HG03558 (cell line): ENCODE results near the gene IQCH.

Source experiments
- ATAC-seq: cut with Tn5 transposase; IDR thresholded peaks from one replicate; pipeline ENCODE4 v1.9.1; 2021; ENCODE audit warnings: moderate number of reproducible peaks; ENCODE audit not compliant: unreplicated experiment; ENCODE audit errors: extremely low read depth

Gene IQCH

DNA sequence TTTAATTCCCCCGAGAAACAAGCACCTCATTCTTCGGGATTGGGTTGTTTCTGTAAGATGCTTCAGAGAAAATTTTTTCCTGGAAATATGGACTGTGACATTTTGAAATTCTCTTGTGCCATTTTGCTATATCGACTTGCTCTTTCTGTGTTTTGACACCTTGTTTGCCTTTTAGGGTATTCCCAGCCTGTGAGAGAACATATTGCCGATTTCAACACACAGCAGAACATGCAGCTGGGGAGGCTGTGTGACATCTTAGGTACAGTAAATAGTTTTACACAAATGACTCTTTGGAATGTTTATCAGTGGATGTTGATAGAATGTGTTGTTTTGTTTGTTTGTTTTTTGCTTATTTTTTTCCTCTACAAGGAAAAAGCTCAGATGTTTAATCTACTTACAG lies 130.2 kb downstream of the IQCH start:
- no peak for ATAC-seq

GRCh38 chr15:67385971-67386370 lies 131.4 kb downstream of the IQCH start:
- ATAC-seq = no peak

- no peak for ATAC-seq
Observed at GRCh38 chr15:67386947-67387346, 132.4 kb downstream of the IQCH start.

DNA sequence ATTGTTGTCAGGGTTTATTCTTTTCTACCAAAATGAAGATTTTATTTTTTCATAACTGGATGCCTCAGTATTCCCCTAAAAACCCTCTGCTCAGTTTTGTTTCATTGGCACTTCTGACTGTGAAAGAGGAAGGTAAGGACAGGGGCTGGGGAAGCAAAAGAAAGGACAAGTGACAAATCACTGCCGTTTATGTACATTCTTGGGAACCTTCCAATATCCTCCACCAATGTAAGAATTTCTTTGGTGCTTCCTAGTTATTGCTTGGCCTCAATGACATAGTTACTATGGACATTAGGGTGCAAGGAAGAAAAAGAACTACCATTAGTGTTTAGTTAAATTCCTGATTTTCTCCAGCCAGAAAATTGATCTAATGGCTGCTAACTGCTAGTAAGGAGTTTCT lies 135.4 kb downstream of the IQCH start:
- ATAC-seq = no peak

GRCh38 chr15:67394873-67395639 lies 140.5 kb downstream of the IQCH start:
- no peak for ATAC-seq

DNA sequence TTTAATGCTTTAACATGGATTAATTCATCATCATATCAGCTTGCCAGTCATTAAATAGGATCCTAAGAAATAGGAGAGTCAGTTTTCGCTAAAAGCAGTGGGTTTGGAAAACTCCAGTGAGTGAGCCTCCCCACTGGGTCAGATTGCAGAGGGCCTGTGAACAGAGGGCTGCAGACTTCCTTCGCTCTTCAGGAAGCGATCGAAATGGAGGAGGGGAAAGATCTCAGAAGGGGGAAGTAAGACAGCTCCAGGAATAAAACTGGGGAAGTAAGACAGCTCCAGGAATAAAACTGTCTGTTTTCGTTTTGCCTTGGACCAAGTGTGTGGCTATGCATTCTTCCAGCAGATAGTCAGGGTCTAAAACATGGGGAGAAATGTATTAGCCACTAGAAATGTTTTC lies 141.5 kb downstream of the IQCH start:
- ATAC-seq = no peak

DNA sequence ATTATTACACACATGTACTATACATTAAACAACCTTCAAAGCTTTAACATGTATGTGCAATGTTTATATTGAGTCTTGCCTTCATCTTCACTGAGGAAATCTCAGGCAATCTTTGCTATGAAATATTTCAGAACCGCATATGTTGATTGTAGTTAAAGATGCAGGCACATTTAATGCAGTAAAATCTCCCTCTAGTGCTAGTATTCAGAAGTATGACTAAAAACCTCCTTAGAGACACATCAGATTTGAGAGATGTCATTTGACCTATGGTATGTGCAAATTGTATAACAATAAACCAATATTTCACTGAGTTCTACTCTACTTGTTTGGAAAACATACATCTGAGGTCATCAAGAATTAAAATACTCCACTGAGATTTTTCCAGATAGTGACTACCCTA lies 142.6 kb downstream of the IQCH start:
- ATAC-seq = no peak

DNA sequence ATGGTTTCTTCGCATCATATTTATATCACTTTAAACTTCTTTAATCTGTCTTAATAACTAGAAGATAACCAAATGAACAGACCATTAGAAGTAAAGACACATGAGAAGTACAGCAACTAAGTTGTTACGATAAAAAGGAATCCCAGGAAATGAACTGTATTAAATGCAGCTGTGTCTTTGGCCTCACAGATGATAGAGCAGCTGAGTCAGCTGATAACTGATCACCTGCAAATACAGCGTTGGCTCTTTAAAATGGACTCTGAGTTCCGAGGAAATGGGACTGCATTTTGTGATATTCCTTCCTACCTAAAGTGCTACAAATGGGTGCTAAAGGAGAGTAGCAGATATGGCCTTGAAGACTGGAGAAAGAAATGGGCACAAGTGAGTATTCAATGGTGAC lies 145.3 kb downstream of the IQCH start:
- ATAC-seq = no peak

DNA sequence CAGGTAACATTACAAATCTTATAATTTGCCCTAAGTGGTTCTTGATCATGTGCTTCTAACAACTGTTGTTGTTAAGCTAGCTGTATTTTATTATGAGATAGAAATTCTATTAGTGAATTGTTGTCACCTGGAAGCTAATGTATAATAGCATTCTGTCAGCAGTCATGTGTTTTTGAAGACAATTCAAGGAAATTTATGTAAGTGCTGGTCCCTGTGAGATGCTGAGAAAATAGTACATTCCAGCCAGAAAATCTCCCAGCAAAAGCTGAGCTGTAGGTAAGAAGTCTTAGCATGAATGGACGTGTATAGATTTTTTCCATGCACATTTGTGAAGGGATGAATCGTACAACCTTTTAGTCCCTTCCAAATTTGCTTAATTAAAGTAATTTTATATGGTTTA lies 146.3 kb downstream of the IQCH start:
- ATAC-seq = no peak

DNA sequence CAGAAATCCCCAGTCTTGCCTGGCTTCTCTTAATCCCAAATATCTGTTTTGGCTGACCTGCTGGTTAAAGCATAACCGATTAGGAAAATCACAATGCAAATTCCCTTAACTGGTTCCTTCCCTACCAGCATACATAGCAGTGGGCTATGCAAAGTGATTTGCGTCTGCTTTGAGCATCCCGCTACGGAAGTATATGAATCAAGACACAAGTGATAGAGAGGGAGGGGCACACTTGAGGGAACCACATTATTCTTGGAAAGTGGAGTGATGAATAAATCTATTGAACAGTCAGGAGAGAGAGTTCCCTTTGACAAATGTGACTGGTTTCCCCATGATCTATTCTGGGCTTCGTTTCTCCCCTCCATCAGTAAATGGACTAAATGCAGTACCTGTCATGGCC lies 146.8 kb downstream of the IQCH start:
- ATAC-seq = no peak

DNA sequence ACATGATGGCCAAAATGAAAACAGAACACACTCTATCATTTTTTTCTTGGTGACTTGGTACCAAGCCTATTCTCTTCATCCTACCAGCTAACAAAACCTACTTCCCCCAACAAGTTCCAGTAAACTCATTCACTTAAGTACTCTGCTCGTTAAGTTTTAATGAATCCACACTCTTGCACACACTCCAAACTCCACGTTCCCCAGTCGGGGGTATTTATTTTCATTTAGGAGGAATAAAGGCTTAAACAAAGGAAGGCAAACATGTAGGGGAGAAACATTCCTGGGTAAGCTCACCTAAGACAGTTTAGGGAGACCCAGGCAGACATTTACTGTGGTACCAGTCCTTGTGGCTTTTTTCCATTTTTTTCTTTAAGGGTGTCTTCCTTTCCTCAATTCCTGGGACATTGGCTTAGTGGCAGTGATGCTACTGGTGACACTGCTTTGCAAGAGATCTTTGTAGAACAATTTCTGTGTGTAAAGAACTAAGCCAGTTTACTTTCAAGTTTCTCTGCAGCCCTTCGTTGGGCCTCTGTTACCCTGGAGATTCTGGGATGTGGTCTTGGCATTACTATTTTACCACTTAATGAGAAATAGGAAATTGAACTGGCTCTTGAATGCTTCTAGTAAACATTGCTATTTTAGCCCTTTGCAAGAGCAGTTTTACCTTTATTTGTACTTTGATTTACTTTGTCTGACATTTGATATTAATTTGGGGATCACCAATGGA lies 149.0 kb downstream of the IQCH start:
- no peak for ATAC-seq

DNA sequence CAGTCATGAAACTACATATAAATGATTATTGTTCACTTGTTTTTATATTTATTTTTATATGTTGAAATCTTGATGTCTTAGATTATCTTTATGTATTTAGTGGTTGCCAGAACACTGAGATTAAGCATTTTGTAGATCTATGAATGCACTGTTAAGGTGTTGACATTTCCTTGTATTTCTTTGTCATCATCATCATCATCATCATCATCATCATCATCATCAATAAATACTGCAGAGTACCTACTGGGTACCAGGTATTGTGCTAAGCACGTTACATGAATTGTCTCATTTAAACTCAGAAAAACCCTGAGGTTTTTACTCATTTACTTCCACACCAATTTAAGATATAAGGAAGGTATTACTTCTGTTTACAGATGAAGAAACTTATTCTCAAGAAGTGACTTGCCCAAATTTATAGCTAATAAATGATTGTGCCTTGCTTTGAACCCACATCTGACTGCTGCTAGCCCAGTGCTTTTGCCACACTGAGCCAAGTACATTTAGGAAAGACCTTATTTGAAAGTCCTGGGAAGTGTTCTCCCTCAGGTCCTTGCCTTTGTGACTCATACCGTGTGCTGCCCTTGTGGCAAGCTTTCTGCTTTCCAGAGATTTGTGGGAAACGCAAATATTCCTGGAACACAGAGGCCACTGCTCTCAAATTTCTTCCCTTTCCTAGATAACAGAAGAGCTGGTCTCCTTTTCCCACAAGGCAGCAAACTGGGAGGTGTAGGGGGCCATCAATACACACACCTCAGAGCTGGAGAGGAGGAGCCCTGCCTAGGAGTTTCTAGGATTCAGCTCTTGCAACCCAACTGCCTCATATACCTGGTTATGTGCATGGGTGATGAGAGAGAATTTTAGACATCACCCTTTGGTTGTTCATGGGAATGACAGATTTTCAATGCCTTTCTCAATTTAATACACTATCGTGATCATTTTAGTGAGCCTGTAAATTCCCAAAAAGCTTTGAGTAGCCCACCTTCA lies 150.9 kb downstream of the IQCH start:
- ATAC-seq = no peak

DNA sequence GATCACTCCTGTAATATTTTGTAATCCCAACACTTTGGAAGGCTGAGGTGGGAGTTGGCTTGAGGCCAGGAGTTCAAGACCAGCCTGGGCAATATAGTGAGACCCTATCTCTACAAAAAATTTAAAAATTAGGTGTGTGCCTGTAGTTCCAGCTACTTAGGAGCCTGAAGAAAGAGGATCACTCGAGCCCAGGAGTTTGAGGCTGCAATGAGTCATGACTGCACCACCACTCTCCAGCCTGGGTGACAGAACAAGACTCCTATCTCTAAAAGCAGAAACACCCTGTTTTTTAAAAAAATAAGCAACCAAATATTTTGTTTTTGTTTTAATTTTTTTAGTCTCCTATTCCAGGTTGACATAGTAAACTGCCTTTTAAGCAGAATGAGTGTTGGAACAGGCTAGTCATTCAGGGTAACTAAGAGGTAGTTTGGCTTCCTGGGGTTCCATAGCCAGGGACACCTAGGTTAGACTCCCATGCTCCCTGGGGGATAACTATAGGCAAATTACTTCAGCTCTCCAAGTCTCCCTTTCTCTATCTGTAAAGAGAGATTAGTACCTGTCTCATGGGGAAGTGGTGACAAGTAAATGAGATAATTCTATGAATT lies 151.8 kb downstream of the IQCH start:
- ATAC-seq = no peak

GRCh38 chr15:67407786-67408185 lies 153.2 kb downstream of the IQCH start:
- ATAC-seq = no peak

- ATAC-seq = no peak
Observed at GRCh38 chr15:67409175-67409574, 154.6 kb downstream of the IQCH start.

DNA sequence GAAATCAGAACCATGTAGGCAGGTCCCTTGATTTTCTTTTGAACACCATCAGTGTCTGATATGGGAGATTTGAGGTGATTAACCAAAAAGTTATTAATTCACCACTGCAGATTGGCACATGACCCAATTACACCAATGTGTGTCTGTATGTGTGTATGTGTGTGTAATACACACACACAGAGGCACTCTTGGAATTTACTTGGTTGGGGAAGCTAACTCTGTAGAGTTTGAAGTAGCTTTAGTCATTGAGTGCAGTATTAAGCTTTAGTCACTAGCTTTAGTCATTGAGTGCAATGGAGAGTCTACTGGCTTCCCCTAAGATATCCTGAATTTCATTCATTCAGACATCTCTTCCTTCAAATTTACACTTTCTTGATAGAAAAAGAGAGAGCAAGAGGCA lies 156.9 kb downstream of the IQCH start:
- no peak for ATAC-seq

- no peak for ATAC-seq
Observed at GRCh38 chr15:67413770-67414390, 159.3 kb downstream of the IQCH start.

DNA sequence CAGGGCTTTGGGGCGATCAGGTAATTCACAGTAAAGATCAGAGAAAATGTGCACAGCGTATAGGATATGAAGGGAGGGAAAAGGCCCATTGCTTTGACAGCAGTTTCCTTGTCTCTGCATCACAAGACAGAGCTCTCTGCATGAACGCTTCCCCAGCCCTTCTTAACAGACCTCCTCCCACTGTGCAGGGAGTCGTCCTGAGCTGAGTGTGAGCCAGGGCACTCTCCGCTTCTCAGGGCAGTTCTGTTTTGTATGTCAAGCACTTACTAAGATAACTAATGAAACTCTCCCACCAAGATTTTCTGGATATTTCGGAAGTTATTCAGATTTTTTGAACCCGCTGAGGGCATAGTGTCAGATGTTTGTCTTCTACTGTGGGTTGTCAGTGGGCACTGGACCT lies 160.6 kb downstream of the IQCH start:
- ATAC-seq = no peak

GRCh38 chr15:67416891-67417290 lies 162.3 kb downstream of the IQCH start:
- no peak for ATAC-seq

DNA sequence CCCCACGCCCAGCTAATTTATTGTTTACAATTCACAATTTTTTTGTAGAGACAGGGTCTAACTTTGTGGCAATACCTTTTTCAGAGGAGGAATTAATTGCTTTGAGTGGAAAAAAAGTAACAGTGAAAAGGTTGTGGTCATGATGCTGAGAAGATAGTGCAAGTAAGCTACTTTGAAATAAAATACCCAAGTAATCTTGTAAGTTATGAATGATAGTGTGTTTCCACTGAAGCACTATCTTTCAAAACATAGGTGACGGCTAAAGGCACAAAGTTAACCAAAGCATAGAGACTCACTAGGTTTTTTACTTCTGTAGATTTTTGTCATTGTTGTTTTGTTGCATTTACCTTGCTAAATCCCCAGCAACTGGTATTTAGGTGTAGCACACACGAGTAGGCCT lies 165.1 kb downstream of the IQCH start:
- no peak for ATAC-seq
